Stimulated activated naive B cell treated with anti-CD40 and anti-IgM and Interleukin-4, amounts not matched to agents 10 μg/mL and 1 μg/mL and 100 μg/mL, for 72 hours (primary cell): ENCODE data around the gene JPH2.
"Not testable (repeated sequence)": the region's sequence is repeated elsewhere in the genome, so short reads cannot be mapped to it uniquely, and the experiment has no call there.

Source experiments
- ATAC-seq, 2 donors: fragments of 150-1000 bp; cut with Tn5 transposase; replicated peaks; 2 replicates each; pipeline ENCODE4 v1.10.0; 2021; ENCODE audit warnings: moderate library complexity in 1 of 2
- DNase-seq: peaks from one replicate; pipeline ENCODE4 v3.0.0; 2021
- H3K27ac Mint-ChIP-seq: one replicate; pipeline ENCODE4 v1.8.0; 2022; ENCODE audit warnings: mild to moderate bottlenecking, mixed read lengths
- H3K27me3 Mint-ChIP-seq, 2 donors: one replicate each; pipeline ENCODE4 v1.8.0; 2022; ENCODE audit warnings: mixed read lengths in 2 of 2
- H3K36me3 Mint-ChIP-seq, 2 donors: one replicate each; pipeline ENCODE4 v1.8.0; 2022; ENCODE audit warnings: mixed read lengths in 2 of 2, mild to moderate bottlenecking in 1 of 2
- H3K4me1 Mint-ChIP-seq, 2 donors: one replicate each; pipeline ENCODE4 v1.8.0; 2022; ENCODE audit warnings: mixed read lengths in 2 of 2, mild to moderate bottlenecking in 1 of 2
- H3K4me3 Mint-ChIP-seq, 2 donors: one replicate each; pipeline ENCODE4 v1.8.0; 2022; ENCODE audit warnings: mild to moderate bottlenecking in 2 of 2, mixed read lengths in 2 of 2, moderate library complexity in 1 of 2
- H3K9me3 Mint-ChIP-seq, 2 donors: one replicate each; pipeline ENCODE4 v1.8.0; 2022; ENCODE audit warnings: mixed read lengths in 2 of 2, mild to moderate bottlenecking in 1 of 2

The JPH2 gene

GRCh38 chr20:44204832-44205215, 17.8 kb upstream of the JPH2 start:
- no peak overlapping the region for H3K27ac Mint-ChIP-seq
- H3K36me3 Mint-ChIP-seq, result peaks cover 21 to 36% of the 10 kb centered on the region in 2 donors
- H3K27me3 Mint-ChIP-seq, result no peaks in the 10 kb centered on the region
- H3K4me1 Mint-ChIP-seq, result peaks cover 32 to 62% of the 10 kb centered on the region in 2 donors
- DNase-seq (no peak), ATAC-seq (no peak)
- no peaks in the 10 kb centered on the region for H3K9me3 Mint-ChIP-seq
- H3K4me3 Mint-ChIP-seq, result no peak overlapping the region

GRCh38 chr20:44204156-44204831, 17.3 kb upstream of the JPH2 start:
- Mint-ChIP-seq H3K4me3 (no peak overlapping the region), H3K27ac (peak overlapping the region; percentile 31), H3K27me3 (no peaks in the 10 kb centered on the region), H3K36me3 (peaks cover 25 to 41% of the 10 kb centered on the region in 2 donors), H3K4me1 (peaks cover 30 to 62% of the 10 kb centered on the region in 2 donors), H3K9me3 (no peaks in the 10 kb centered on the region)
- DNase-seq, result no peak
- no peak for ATAC-seq

- Mint-ChIP-seq H3K27ac (no peak overlapping the region), H3K27me3 (no peaks in the 10 kb centered on the region), H3K4me3 (no peak overlapping the region), H3K4me1 (peaks cover 23 to 54% of the 10 kb centered on the region in 2 donors), H3K9me3 (no peaks in the 10 kb centered on the region), H3K36me3 (peaks cover 31 to 46% of the 10 kb centered on the region in 2 donors)
- no peak for ATAC-seq
- DNase-seq, result no peak
These were observed 16.2 kb upstream of the JPH2 start for GRCh38 chr20:44203161-44203560.

- Mint-ChIP-seq H3K27ac (no peak overlapping the region), H3K27me3 (no peaks in the 10 kb centered on the region), H3K36me3 (peaks cover 35 to 48% of the 10 kb centered on the region in 2 donors), H3K9me3 (no peaks in the 10 kb centered on the region), H3K4me1 (peaks cover 12 to 33% of the 10 kb centered on the region in 2 donors), H3K4me3 (no peak overlapping the region)
- DNase-seq (no peak), ATAC-seq (no peak)
These were observed 14.0 kb upstream of the JPH2 start for GRCh38 chr20:44200983-44201382.

GRCh38 chr20:44200371-44200770, 13.4 kb upstream of the JPH2 start:
- Mint-ChIP-seq H3K27ac (no peak overlapping the region), H3K9me3 (no peaks in the 10 kb centered on the region), H3K36me3 (peaks cover 35 to 46% of the 10 kb centered on the region in 2 donors), H3K27me3 (no peaks in the 10 kb centered on the region), H3K4me1 (peaks cover 14 to 33% of the 10 kb centered on the region in 2 donors), H3K4me3 (no peak overlapping the region)
- ATAC-seq (no peak), DNase-seq (no peak)

GRCh38 chr20:44199877-44200276, 12.9 kb upstream of the JPH2 start:
- H3K4me3 Mint-ChIP-seq, result no peak overlapping the region
- DNase-seq (no peak), ATAC-seq (no peak)
- peaks cover 35 to 44% of the 10 kb centered on the region in 2 donors for H3K36me3 Mint-ChIP-seq
- no peaks in the 10 kb centered on the region for H3K27me3 Mint-ChIP-seq
- H3K4me1 Mint-ChIP-seq, result peaks cover 14 to 32% of the 10 kb centered on the region in 2 donors
- peak overlapping the region; percentile 63 for H3K27ac Mint-ChIP-seq
- H3K9me3 Mint-ChIP-seq, result no peaks in the 10 kb centered on the region

- ATAC-seq (peak; percentile 61 to 76), DNase-seq (no peak)
- Mint-ChIP-seq H3K4me3 (no peak overlapping the region), H3K27me3 (no peaks in the 10 kb centered on the region), H3K9me3 (no peaks in the 10 kb centered on the region), H3K27ac (no peak overlapping the region), H3K36me3 (peaks cover 35 to 44% of the 10 kb centered on the region in 2 donors), H3K4me1 (peaks cover 13 to 25% of the 10 kb centered on the region in 2 donors)
These were observed 11.9 kb upstream of the JPH2 start for GRCh38 chr20:44198872-44199271.

GRCh38 chr20:44196271-44196670, 9.3 kb upstream of the JPH2 start:
- Mint-ChIP-seq H3K36me3 (peaks cover 23 to 28% of the 10 kb centered on the region in 2 donors), H3K27me3 (no peaks in the 10 kb centered on the region), H3K4me3 (no peak overlapping the region), H3K9me3 (no peaks in the 10 kb centered on the region), H3K27ac (no peak overlapping the region), H3K4me1 (peaks cover 9 to 24% of the 10 kb centered on the region in 2 donors)
- ATAC-seq (peak in 1 of 2 donors; percentile 33), DNase-seq (no peak)

GRCh38 chr20:44195605-44196004, 8.6 kb upstream of the JPH2 start:
- no peaks in the 10 kb centered on the region for H3K27me3 Mint-ChIP-seq
- H3K4me1 Mint-ChIP-seq, result peaks cover 9 to 23% of the 10 kb centered on the region in 2 donors
- H3K9me3 Mint-ChIP-seq, result no peaks in the 10 kb centered on the region
- peaks cover 18 to 23% of the 10 kb centered on the region in 2 donors for H3K36me3 Mint-ChIP-seq
- H3K27ac Mint-ChIP-seq, result no peak overlapping the region
- ATAC-seq (no peak), DNase-seq (no peak)
- no peak overlapping the region for H3K4me3 Mint-ChIP-seq

GRCh38 chr20:44193801-44194200, 6.8 kb upstream of the JPH2 start:
- no peak overlapping the region for H3K4me3 Mint-ChIP-seq
- H3K27me3 Mint-ChIP-seq, result no peaks in the 10 kb centered on the region
- no peaks in the 10 kb centered on the region for H3K9me3 Mint-ChIP-seq
- ATAC-seq (no peak), DNase-seq (no peak)
- H3K27ac Mint-ChIP-seq, result no peak overlapping the region
- peaks cover 7 to 8% of the 10 kb centered on the region in 2 donors for H3K36me3 Mint-ChIP-seq
- H3K4me1 Mint-ChIP-seq, result peaks cover 5 to 10% of the 10 kb centered on the region in 2 donors

- not testable (repeated sequence) for H3K9me3 Mint-ChIP-seq, H3K4me3 Mint-ChIP-seq, H3K36me3 Mint-ChIP-seq, H3K27ac Mint-ChIP-seq, ATAC-seq, DNase-seq
- H3K27me3 Mint-ChIP-seq, result peaks cover 10 to 14% of the 10 kb centered on the region in 2 donors
- peaks cover 20 to 30% of the 10 kb centered on the region in 2 donors for H3K4me1 Mint-ChIP-seq
These were observed 4.7 kb upstream of the JPH2 start for GRCh38 chr20:44191640-44192039.

GRCh38 chr20:44190197-44190852, 3.3 kb upstream of the JPH2 start:
- Mint-ChIP-seq H3K27me3 (peaks cover 22 to 23% of the 10 kb centered on the region in 2 donors), H3K4me1 (peaks cover 20 to 33% of the 10 kb centered on the region in 2 donors)
- ATAC-seq (peak; percentile 49 to 53), DNase-seq (peak; percentile 24)
- H3K4me3 Mint-ChIP-seq, H3K36me3 Mint-ChIP-seq, H3K27ac Mint-ChIP-seq, H3K9me3 Mint-ChIP-seq: not testable (repeated sequence)

- Mint-ChIP-seq H3K27ac (no peak overlapping the region), H3K9me3 (no peaks in the 10 kb centered on the region), H3K4me3 (no peak overlapping the region), H3K4me1 (peaks cover 20 to 32% of the 10 kb centered on the region in 2 donors), H3K27me3 (peaks cover 30 to 31% of the 10 kb centered on the region in 2 donors), H3K36me3 (peaks cover 0 to 4% of the 10 kb centered on the region in 2 donors)
- no peak for ATAC-seq
- DNase-seq, result no peak
These were observed 1.8 kb upstream of the JPH2 start for GRCh38 chr20:44188752-44189151.

GRCh38 chr20:44187772-44188709, 1.1 kb upstream of the JPH2 start:
- Mint-ChIP-seq H3K27ac (no peak overlapping the region), H3K27me3 (peaks cover 31 to 37% of the 10 kb centered on the region in 2 donors), H3K36me3 (peaks cover 0 to 4% of the 10 kb centered on the region in 2 donors), H3K9me3 (no peaks in the 10 kb centered on the region), H3K4me3 (peak overlapping the region; percentile 74 to 78), H3K4me1 (peaks cover 18 to 28% of the 10 kb centered on the region in 2 donors)
- DNase-seq (no peak), ATAC-seq (peak; percentile 82 to 86)
